Stimulated activated CD8-positive, alpha-beta memory T cell treated with anti-CD3 and anti-CD28 coated beads, Interleukin-7, amount 100 ng/mL, for 1 hour (primary cell): ENCODE measurements around the gene RABGGTB.
"Not testable (repeated sequence)": the region's sequence is repeated elsewhere in the genome, so short reads cannot be mapped to it uniquely, and the experiment has no call there.

Experiments used
- DNase-seq, 2 donors: peaks; one replicate each; pipeline ENCODE4 v3.0.0-alpha.2; 2020; ENCODE audit warnings: low read depth in 2 of 2

The RABGGTB gene

GRCh38 chr1:75785983-75786853 is at the start of gene RABGGTB:
Gene RABGGTB, plus strand, starts transcription at chr1:75786256. Its CDS starts 16 bp downstream, at chr1:75786272.
- peak; percentile 86 to 90 for DNase-seq

GRCh38 chr1:75742047-75742625 is 43.9 kb upstream of the RABGGTB start:
- DNase-seq = no peak

- DNase-seq = no peak
These were observed 40.8 kb upstream of the RABGGTB start for GRCh38 chr1:75745276-75745675.

GRCh38 chr1:75757210-75757609 is 28.8 kb upstream of the RABGGTB start:
- not testable (repeated sequence) for DNase-seq

GRCh38 chr1:75758543-75758942 is 27.5 kb upstream of the RABGGTB start:
- DNase-seq = not testable (repeated sequence)

GRCh38 chr1:75764057-75764655 is 21.9 kb upstream of the RABGGTB start:
- no peak for DNase-seq

GRCh38 chr1:75765697-75766355 is 20.2 kb upstream of the RABGGTB start:
- no peak for DNase-seq

GRCh38 chr1:75768016-75768415 is 18.0 kb upstream of the RABGGTB start:
- DNase-seq = no peak

GRCh38 chr1:75770761-75771160 is 15.3 kb upstream of the RABGGTB start:
- no peak for DNase-seq

- DNase-seq = no peak
These were observed 14.1 kb upstream of the RABGGTB start for GRCh38 chr1:75771978-75772377.

GRCh38 chr1:75777812-75778211 is 8.2 kb upstream of the RABGGTB start:
- DNase-seq = not testable (repeated sequence)

GRCh38 chr1:75778694-75779093 is 7.4 kb upstream of the RABGGTB start:
- DNase-seq = not testable (repeated sequence)

- DNase-seq = not testable (repeated sequence)
These were observed 5.9 kb upstream of the RABGGTB start for GRCh38 chr1:75780183-75780582.

GRCh38 chr1:75783920-75784319 is 2.1 kb upstream of the RABGGTB start:
- not testable (repeated sequence) for DNase-seq

GRCh38 chr1:75785320-75785982 is 605 bp upstream of the RABGGTB start:
- no peak for DNase-seq

- no peak for DNase-seq
These were observed 941 bp downstream of the RABGGTB start for GRCh38 chr1:75786901-75787493.

GRCh38 chr1:75787524-75787923 is 1.5 kb downstream of the RABGGTB start:
- DNase-seq = no peak

GRCh38 chr1:75789988-75790387 is 3.9 kb downstream of the RABGGTB start:
- no peak for DNase-seq

GRCh38 chr1:75791022-75791421 is 5.0 kb downstream of the RABGGTB start:
- DNase-seq = no peak

- DNase-seq = no peak
These were observed 6.0 kb downstream of the RABGGTB start for GRCh38 chr1:75792091-75792490.

- DNase-seq = no peak
These were observed 8.3 kb downstream of the RABGGTB start for GRCh38 chr1:75794382-75794781.
